NCI-H2171 (cell line): ENCODE data around the gene ATAD3A.

Source experiments
- DNase-seq: peaks from one replicate; lab custom pipeline; 2025; lab: John Stamatoyannopoulos, UW

Gene ATAD3A

DNA sequence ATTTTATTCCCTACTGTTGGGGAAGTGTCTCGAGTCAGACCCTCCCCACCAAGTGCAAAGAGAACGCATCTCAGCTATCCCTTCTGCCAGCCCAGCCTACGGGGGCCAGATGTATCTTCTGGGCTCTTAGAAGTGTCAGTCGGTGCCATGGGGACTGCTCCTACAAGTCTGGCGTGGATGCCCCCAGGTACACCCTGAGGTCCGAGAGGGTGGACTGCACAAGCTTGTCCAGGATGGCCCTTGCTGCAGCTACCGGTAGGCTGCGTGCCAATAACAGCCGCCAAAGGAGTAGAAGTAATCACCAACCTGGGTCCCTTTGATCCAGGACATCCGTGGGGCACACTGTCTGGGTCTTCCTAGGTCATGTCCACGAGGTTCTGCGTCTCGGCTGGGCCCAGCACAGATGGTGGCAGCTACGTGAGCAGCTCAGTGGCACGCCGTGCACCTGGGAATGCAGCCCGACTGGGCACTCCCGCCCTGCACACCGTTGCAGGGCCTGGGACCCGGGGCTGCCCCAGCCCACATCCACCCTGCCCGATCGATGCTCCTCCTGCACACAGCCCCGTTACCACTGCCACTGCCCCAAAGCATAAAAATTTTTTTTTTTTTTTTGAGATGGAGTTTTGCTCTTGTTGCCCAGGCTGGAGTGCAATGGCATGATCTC is 71.5 kb downstream of the ATAD3A start:
- no peak for DNase-seq
